Measurements from ENCODE around the gene PCSK4.

The PCSK4 gene

GRCh38 chr19:1469255-1470054, 20.7 kb downstream of the PCSK4 start:
- DNase-seq: no peak

GRCh38 chr19:1468821-1469254, 21.3 kb downstream of the PCSK4 start:
- peak; percentile 57 to 65 for DNase-seq

GRCh38 chr19:1468274-1468820, 21.8 kb downstream of the PCSK4 start:
- DNase-seq: no peak

DNA sequence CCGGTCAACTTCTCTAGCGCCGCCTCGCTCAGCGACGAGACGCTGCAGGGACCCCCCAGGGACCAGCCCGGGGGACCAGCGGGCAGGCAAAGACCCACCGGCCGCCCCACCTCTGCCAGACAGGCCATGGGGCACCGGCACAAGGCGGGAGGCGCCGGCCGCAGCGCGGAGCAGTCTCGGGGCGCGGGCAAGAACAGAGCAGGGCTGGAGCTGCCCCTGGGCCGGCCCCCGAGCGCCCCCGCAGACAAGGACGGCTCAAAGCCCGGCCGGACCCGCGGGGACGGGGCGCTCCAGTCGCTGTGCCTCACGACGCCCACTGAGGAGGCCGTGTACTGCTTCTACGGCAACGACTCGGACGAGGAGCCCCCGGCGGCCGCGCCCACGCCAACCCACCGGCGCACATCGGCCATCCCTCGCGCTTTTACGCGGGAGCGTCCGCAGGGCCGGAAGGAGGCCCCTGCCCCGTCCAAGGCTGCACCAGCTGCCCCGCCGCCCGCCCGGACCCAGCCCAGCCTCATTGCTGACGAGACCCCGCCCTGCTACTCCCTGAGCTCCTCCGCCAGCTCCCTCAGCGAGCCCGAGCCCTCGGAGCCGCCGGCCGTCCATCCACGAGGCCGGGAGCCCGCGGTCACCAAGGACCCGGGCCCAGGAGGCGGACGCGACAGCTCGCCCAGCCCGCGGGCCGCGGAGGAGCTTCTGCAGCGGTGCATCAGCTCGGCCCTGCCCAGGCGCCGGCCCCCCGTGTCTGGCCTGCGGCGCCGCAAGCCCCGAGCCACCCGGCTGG, 22.5 kb downstream of the PCSK4 start:
- no peak for DNase-seq

- no peak for DNase-seq
Measured at GRCh38 chr19:1467215-1467489, 23.0 kb downstream of the PCSK4 start.

DNA sequence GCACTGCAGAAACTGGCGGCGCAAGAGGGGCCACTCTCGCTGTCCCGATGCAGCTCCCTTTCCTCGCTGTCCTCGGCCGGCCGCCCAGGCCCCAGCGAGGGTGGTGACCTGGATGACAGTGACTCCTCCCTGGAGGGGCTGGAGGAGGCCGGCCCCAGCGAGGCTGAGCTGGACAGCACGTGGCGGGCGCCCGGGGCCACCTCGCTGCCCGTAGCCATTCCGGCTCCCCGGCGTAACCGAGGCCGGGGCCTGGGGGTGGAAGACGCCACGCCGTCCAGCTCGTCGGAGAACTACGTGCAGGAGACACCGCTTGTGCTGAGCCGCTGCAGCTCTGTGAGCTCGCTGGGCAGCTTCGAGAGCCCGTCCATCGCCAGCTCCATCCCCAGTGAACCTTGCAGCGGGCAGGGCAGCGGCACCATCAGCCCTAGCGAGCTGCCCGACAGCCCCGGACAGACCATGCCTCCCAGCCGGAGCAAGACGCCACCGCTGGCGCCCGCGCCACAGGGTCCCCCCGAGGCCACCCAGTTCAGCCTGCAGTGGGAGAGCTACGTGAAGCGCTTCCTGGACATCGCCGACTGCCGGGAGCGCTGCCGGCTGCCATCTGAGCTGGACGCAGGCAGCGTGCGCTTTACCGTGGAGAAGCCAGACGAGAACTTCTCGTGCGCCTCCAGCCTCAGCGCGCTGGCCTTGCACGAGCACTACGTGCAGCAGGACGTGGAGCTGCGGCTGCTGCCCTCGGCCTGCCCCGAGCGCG, 23.5 kb downstream of the PCSK4 start:
- no peak for DNase-seq

DNA sequence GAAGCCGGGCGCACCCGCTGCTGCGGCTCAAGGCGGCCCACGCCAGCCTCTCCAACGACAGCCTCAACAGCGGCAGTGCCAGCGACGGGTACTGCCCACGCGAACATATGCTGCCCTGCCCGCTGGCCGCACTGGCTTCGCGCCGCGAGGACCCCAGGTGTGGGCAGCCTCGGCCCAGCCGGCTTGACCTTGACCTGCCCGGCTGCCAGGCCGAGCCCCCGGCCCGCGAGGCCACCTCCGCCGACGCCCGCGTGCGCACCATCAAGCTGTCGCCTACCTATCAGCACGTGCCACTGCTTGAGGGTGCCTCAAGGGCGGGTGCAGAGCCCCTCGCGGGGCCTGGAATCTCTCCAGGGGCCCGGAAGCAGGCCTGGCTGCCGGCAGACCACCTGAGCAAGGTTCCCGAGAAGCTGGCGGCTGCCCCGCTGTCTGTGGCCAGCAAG, 24.1 kb downstream of the PCSK4 start:
- no peak for DNase-seq

GRCh38 chr19:1465191-1466016, 24.7 kb downstream of the PCSK4 start:
- peak; percentile 52 to 63 for DNase-seq

- DNase-seq: no peak
Measured at GRCh38 chr19:1461862-1462261, 28.3 kb downstream of the PCSK4 start.

- no peak for DNase-seq
Measured at GRCh38 chr19:1460033-1460995, 29.8 kb downstream of the PCSK4 start.

- DNase-seq: peak in 1 of 2 experiments; percentile 4
Measured at GRCh38 chr19:1459479-1459878, 30.7 kb downstream of the PCSK4 start.

DNA sequence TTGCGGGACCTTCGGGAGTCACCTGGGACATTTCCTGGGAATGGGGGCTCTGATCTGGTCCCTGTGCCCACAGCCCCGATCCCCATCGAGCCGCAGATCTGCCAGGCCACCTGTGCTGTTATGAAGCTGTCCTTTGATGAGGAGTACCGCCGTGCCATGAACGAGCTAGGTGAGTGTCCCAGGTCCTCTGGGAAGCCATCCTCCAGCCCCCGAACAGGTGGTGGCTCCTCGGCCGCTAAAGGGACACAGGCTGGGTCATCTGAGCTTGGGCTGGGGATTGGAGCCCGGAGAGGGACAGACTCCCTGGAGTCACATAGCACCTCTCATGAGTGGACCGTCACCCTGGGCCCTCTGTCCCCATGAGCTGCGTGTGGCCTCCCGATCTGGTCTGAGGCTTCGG, 32.3 kb downstream of the PCSK4 start:
- no peak for DNase-seq

DNA sequence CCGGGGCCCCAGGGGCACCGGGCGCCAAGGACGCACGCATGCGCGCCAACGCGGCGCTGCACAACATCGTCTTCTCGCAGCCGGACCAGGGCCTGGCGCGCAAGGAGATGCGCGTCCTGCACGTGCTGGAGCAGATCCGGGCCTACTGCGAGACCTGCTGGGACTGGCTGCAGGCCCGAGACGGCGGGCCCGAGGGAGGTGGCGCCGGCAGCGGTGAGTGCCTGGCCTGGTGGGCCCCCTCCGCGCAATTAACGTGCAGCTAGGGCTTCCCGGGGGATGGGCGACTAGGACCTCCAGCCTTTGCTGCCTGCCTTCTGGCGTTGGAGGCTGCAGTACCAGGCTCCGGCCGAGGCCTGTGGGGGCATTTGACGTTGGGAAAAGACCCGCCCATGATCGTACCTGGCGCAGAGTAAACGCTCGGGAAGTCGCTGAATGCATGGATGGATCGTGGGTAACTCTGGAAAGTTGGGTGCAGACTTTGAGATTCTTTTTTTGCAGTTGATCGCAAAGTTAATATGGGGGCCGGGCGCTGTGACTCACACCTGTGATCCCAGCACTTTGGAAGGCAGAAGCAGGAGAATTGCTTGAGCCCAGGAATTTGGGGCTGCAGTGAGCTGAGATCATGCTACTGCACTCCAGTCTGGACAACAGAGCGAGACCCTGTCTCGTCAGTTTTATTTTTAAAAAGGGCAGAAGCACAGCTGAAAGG, 33.0 kb downstream of the PCSK4 start:
- DNase-seq: no peak

GRCh38 chr19:1456121-1456900, 33.8 kb downstream of the PCSK4 start:
- no peak for DNase-seq

DNA sequence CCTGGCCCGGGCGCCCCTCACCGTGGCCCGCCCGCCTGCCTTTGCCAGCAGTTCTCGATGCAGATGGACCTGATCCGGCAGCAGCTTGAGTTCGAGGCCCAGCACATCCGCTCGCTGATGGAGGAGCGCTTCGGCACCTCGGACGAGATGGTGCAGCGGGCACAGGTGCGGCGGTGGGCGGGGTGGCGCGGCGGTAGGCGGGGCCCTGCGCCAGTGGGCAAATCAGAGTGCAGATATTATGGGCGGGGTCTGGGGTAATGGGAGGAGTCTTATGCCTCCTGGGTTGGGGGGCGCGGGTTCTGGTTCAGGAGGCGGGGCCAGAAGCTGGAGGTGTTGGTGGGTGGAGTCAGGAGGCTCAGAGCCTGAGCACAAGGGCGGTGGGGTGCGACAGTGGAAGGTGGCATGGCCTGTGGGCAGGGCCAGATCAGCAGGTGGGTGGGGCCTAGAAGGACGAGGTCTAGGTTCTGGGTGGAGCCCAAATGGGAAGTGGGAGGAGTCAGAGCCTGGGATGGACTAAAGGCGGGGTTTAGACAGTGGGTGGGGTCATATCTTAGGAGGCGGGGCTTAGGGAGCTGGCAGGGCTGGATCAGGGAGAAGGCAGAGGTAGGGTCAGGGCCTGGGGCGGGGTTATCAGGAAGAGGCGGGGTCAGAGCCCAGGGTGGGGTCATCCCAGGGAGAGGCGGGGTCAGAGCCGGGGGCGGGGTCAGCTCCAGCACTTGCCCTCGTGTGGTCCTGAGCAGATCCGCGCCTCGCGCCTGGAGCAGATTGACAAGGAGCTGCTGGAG, 34.6 kb downstream of the PCSK4 start:
- DNase-seq: peak; percentile 69 to 75

GRCh38 chr19:1455002-1455335, 35.2 kb downstream of the PCSK4 start:
- DNase-seq: no peak

- no peak for DNase-seq
Measured at GRCh38 chr19:1453525-1454364, 36.4 kb downstream of the PCSK4 start.
